Measurements from ENCODE around the gene SCAF8.
"Not testable (repeated sequence)": the region's sequence is repeated elsewhere in the genome, so short reads cannot be mapped to it uniquely, and the experiment has no call there.

The SCAF8 gene

DNA sequence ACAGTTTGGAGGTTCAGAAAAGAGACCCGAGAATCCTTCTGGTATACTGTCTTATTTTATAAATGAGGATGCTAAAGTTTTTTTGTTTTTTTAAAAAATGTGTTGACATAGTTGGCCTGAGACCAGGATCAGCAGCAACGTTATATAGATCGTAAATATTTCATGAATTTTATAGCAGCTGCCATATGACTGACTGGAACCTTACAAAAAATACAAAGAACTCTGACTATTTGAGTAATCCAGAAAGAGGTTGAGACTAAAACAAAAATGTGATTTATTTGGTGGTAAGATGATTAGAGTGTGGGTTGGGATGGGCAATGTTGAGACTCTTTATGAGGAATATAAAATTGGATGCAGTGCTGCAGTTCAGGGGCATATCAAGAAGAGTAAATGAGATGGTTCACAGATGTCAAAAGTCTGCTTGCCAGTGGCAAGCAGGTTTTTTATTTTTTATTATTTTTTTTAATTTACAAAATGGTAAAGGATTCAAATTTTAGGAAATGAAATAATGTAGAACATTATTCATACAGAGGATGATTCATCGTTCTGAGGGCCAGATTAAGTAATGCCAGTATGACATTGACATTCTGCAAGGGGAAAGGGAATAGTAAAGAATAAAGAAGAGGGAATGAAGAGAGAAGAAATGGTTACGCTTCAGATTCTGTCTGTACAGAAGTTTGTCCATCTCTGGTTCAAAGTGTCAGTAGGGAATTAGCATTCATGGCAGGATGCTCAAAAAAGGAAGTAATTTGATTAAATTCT, 58.5 kb downstream of the SCAF8 start:
- no peak overlapping the region for H3K27ac ChIP-seq (ENCODE audit: low read depth, low read length)
- H3K9me3 ChIP-seq (ENCODE audit: low read length): no peaks in the 10 kb centered on the region
- H3K9ac ChIP-seq (ENCODE audit: low read length): no peak overlapping the region
- H3K4me3 ChIP-seq (ENCODE audit: low read depth in 1 of 2, low read length in 2 of 2): no peak overlapping the region
- no peaks in the 10 kb centered on the region for H3K27me3 ChIP-seq (ENCODE audit: control insufficient read depth in 1 of 2, insufficient read depth in 2 of 2, low read length in 2 of 2)
- no peaks in the 10 kb centered on the region for H3K4me1 ChIP-seq (ENCODE audit: insufficient read depth, low read length)
- H3K36me3 ChIP-seq (ENCODE audit: insufficient read depth, low read length): peaks cover 19% of the 10 kb centered on the region

- Histone ChIP-seq H3K9me3 (ENCODE audit: low read length) (no peaks in the 10 kb centered on the region), H3K4me3 (ENCODE audit: low read depth in 1 of 2, low read length in 2 of 2) (no peak overlapping the region), H3K27ac (ENCODE audit: low read depth, low read length) (no peak overlapping the region), H3K36me3 (ENCODE audit: insufficient read depth, low read length) (peaks cover 19% of the 10 kb centered on the region), H3K27me3 (ENCODE audit: control insufficient read depth in 1 of 2, insufficient read depth in 2 of 2, low read length in 2 of 2) (no peaks in the 10 kb centered on the region), H3K4me1 (ENCODE audit: insufficient read depth, low read length) (no peaks in the 10 kb centered on the region), H3K9ac (ENCODE audit: low read length) (no peak overlapping the region)
Observed at GRCh38 chr6:154792325-154792724, 59.1 kb downstream of the SCAF8 start.

DNA sequence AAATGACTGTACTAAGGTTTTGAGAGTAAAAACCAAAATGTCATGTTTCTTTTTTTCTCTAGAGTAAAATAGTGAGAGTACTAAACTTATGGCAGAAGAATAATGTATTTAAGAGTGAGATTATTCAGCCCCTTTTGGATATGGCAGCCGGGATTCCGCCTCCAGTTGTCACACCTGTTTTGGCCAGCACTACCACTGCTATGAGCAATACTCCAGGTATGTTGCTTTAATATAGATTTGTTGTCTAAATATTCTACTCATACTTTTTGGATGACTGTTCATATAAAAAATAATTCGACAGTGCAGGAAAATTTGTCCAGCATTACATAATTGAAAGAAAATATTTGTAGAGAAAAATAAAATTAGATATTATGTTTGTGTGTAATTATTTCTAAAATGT, 59.5 kb downstream of the SCAF8 start:
- Histone ChIP-seq H3K4me3 (ENCODE audit: low read depth in 1 of 2, low read length in 2 of 2) (no peak overlapping the region), H3K9ac (ENCODE audit: low read length) (no peak overlapping the region), H3K9me3 (ENCODE audit: low read length) (no peaks in the 10 kb centered on the region), H3K27me3 (ENCODE audit: control insufficient read depth in 1 of 2, insufficient read depth in 2 of 2, low read length in 2 of 2) (no peaks in the 10 kb centered on the region), H3K27ac (ENCODE audit: low read depth, low read length) (no peak overlapping the region), H3K36me3 (ENCODE audit: insufficient read depth, low read length) (peaks cover 19% of the 10 kb centered on the region), H3K4me1 (ENCODE audit: insufficient read depth, low read length) (no peaks in the 10 kb centered on the region)

- Histone ChIP-seq H3K9me3 (ENCODE audit: low read length) (no peaks in the 10 kb centered on the region), H3K27ac (ENCODE audit: low read depth, low read length) (no peak overlapping the region), H3K4me3 (ENCODE audit: low read depth in 1 of 2, low read length in 2 of 2) (no peak overlapping the region), H3K4me1 (ENCODE audit: insufficient read depth, low read length) (no peaks in the 10 kb centered on the region), H3K27me3 (ENCODE audit: control insufficient read depth in 1 of 2, insufficient read depth in 2 of 2, low read length in 2 of 2) (no peaks in the 10 kb centered on the region), H3K9ac (ENCODE audit: low read length) (no peak overlapping the region), H3K36me3 (ENCODE audit: insufficient read depth, low read length) (peaks cover 19% of the 10 kb centered on the region)
Observed at GRCh38 chr6:154796484-154796883, 63.3 kb downstream of the SCAF8 start.

DNA sequence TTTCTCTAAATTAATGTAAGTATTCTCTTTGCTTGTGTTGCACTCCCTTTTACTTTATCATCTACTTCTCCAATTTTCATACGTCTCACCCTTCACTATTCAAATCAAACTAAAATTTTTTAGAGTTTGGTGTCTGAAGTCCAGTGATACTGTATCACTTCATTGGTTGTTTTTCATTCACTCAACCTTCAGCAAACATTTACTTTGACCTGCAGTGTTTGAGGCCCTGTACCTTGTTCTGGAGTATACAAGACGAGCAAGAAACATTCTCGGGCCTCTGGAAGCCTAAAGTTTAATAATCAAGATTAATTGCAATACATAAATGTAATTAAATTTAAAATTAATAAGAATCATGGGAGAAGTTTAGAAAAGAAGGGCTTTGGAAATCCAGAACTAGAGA, 64.6 kb downstream of the SCAF8 start:
- Histone ChIP-seq H3K9ac (ENCODE audit: low read length) (no peak overlapping the region), H3K27ac (ENCODE audit: low read depth, low read length) (no peak overlapping the region), H3K4me3 (ENCODE audit: low read depth in 1 of 2, low read length in 2 of 2) (no peak overlapping the region), H3K36me3 (ENCODE audit: insufficient read depth, low read length) (peaks cover 19% of the 10 kb centered on the region), H3K9me3 (ENCODE audit: low read length) (no peaks in the 10 kb centered on the region), H3K27me3 (ENCODE audit: control insufficient read depth in 1 of 2, insufficient read depth in 2 of 2, low read length in 2 of 2) (no peaks in the 10 kb centered on the region), H3K4me1 (ENCODE audit: insufficient read depth, low read length) (no peaks in the 10 kb centered on the region)

- Histone ChIP-seq H3K4me1 (ENCODE audit: insufficient read depth, low read length) (no peaks in the 10 kb centered on the region), H3K4me3 (ENCODE audit: low read depth in 1 of 2, low read length in 2 of 2) (no peak overlapping the region)
Observed at GRCh38 chr6:154800338-154800737, 67.1 kb downstream of the SCAF8 start.

GRCh38 chr6:154805288-154805911, 72.2 kb downstream of the SCAF8 start:
- H3K9me3 ChIP-seq (ENCODE audit: low read length): no peaks in the 10 kb centered on the region
- no peak overlapping the region for H3K4me3 ChIP-seq (ENCODE audit: low read depth in 1 of 2, low read length in 2 of 2)
- no peak overlapping the region for H3K27ac ChIP-seq (ENCODE audit: low read depth, low read length)
- no peaks in the 10 kb centered on the region for H3K27me3 ChIP-seq (ENCODE audit: control insufficient read depth in 1 of 2, insufficient read depth in 2 of 2, low read length in 2 of 2)
- peaks cover 27% of the 10 kb centered on the region for H3K36me3 ChIP-seq (ENCODE audit: insufficient read depth, low read length)
- H3K9ac ChIP-seq (ENCODE audit: low read length): no peak overlapping the region
- H3K4me1 ChIP-seq (ENCODE audit: insufficient read depth, low read length): no peaks in the 10 kb centered on the region

More at GRCh38 chr6:154800338-154800737, 67.1 kb downstream of the SCAF8 start:
- Histone ChIP-seq H3K27me3 (ENCODE audit: control insufficient read depth in 1 of 2, insufficient read depth in 2 of 2, low read length in 2 of 2) (no peaks in the 10 kb centered on the region), H3K9me3 (ENCODE audit: low read length) (no peaks in the 10 kb centered on the region), H3K9ac (ENCODE audit: low read length) (no peak overlapping the region), H3K36me3 (ENCODE audit: insufficient read depth, low read length) (peaks cover 14% of the 10 kb centered on the region), H3K27ac (ENCODE audit: low read depth, low read length) (no peak overlapping the region)

DNA sequence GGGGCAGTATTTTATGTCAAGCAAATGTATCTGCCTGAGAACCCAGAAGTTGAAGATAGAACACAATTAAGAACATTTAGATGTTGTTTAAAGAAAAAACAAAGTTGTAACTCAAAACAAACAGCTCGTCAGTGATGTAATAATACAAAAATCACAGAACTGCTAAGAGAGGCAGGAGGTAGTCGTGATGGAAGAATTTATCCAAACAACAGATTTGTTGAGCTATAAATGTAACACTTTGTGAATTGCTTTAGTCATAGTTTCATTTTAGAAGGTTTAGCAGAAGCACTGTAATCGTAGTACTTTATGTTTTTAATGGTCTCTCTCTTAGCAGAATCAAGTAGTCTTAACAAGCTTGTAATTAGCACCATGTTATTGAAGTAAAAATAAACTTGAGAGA, 73.6 kb downstream of the SCAF8 start:
- Histone ChIP-seq H3K36me3 (ENCODE audit: insufficient read depth, low read length) (peaks cover 40% of the 10 kb centered on the region), H3K4me1 (ENCODE audit: insufficient read depth, low read length) (no peaks in the 10 kb centered on the region), H3K27ac (ENCODE audit: low read depth, low read length) (no peak overlapping the region), H3K4me3 (ENCODE audit: low read depth in 1 of 2, low read length in 2 of 2) (no peak overlapping the region), H3K9ac (ENCODE audit: low read length) (no peak overlapping the region), H3K9me3 (ENCODE audit: low read length) (no peaks in the 10 kb centered on the region), H3K27me3 (ENCODE audit: control insufficient read depth in 1 of 2, insufficient read depth in 2 of 2, low read length in 2 of 2) (no peaks in the 10 kb centered on the region)

DNA sequence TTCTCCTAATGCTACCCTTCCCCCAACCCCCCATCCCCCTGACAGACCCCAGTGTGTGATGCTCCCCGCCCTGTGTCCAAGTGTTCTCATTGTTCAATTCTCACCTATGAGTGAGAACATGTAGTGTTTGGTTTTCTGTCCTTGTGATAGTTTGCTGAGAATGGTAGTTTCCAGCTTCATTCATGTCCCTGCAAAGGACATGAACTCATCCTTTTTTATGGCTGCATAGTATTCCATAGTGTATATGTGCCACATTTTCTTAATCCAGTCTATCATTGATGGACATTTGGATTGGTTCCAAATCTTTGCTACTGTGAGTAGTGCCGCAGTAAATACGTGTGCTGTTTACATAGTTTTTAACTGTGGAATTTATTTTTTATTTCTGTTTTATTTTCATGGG, 78.4 kb downstream of the SCAF8 start:
- not testable (repeated sequence) for H3K27ac ChIP-seq (ENCODE audit: low read depth, low read length); H3K9me3 ChIP-seq (ENCODE audit: low read length); H3K27me3 ChIP-seq (ENCODE audit: control insufficient read depth in 1 of 2, insufficient read depth in 2 of 2, low read length in 2 of 2); H3K4me3 ChIP-seq (ENCODE audit: low read depth in 1 of 2, low read length in 2 of 2); H3K4me1 ChIP-seq (ENCODE audit: insufficient read depth, low read length); H3K9ac ChIP-seq (ENCODE audit: low read length)
- H3K36me3 ChIP-seq (ENCODE audit: insufficient read depth, low read length): peaks cover 73% of the 10 kb centered on the region

GRCh38 chr6:154814063-154814462, 80.8 kb downstream of the SCAF8 start:
- H3K9ac ChIP-seq (ENCODE audit: low read length): no peak overlapping the region
- H3K27me3 ChIP-seq (ENCODE audit: control insufficient read depth in 1 of 2, insufficient read depth in 2 of 2, low read length in 2 of 2): no peaks in the 10 kb centered on the region
- H3K4me3 ChIP-seq (ENCODE audit: low read depth in 1 of 2, low read length in 2 of 2): no peak overlapping the region
- H3K27ac ChIP-seq (ENCODE audit: low read depth, low read length): no peak overlapping the region
- peaks cover 80% of the 10 kb centered on the region for H3K36me3 ChIP-seq (ENCODE audit: insufficient read depth, low read length)
- H3K9me3 ChIP-seq (ENCODE audit: low read length): no peaks in the 10 kb centered on the region
- H3K4me1 ChIP-seq (ENCODE audit: insufficient read depth, low read length): no peaks in the 10 kb centered on the region

DNA sequence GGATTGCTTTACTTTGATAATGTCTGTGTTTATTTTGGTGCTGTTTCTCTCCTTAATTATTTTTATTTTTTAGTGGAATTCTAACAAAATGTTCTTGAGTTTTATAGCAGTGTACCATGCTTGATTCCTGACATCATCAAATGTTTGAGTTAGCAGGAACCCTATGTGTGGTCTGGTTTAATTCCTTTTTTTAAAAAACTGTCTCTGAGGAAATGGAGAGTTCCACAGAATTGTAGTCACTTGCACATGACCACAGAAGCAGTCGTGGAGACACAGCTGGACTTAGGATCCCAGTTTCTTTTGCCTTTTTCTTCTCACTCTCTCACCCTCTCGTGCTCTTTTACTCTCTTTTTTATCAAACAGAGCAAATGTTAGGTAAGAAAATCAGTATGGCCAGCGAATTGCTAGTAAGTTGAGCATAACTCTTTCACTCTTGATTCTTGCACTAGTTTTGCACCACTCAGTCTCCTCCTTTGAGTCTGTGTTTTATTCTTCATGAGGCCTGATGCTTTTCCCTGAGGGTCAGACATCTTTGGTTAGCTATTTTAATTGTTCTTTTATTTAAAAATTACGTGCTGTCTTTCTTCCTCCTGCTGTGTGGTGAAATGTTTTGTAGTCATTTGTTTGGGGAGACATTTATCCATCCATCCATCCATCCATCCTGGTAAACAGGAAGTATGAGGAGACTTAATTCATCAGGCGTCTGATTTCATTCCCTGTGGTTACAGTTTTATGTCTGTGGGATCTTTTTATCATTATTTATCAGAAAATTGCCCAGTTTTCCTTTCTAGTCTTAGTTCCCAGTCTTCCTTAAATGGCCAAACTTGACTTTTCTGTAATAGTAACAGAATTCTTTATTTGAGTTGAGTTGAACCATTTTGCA, 83.0 kb downstream of the SCAF8 start:
- H3K4me1 ChIP-seq (ENCODE audit: insufficient read depth, low read length): no peaks in the 10 kb centered on the region
- H3K27ac ChIP-seq (ENCODE audit: low read depth, low read length): no peak overlapping the region
- H3K27me3 ChIP-seq (ENCODE audit: control insufficient read depth in 1 of 2, insufficient read depth in 2 of 2, low read length in 2 of 2): no peaks in the 10 kb centered on the region
- peaks cover 70% of the 10 kb centered on the region for H3K36me3 ChIP-seq (ENCODE audit: insufficient read depth, low read length)
- H3K9me3 ChIP-seq (ENCODE audit: low read length): no peaks in the 10 kb centered on the region
- no peak overlapping the region for H3K4me3 ChIP-seq (ENCODE audit: low read depth in 1 of 2, low read length in 2 of 2)
- H3K9ac ChIP-seq (ENCODE audit: low read length): no peak overlapping the region

Measured in muscle layer of colon (tissue), 2 donors.